Measurements from ENCODE around the gene COL4A4. TPM values are rescaled to one million over a fixed set of nuclear protein-coding genes. Genes with fewer than 3 reads are reported as not detected.
A peak's percentile ranks its signal among the peaks of the same experiment; 100 is the strongest.

The COL4A4 gene
- total RNA-seq (1 to 10 TPM in 5 of 6 donors, under 1 TPM in 1; 0.88 to 5.7 (median 4.2) TPM), polyA plus RNA-seq (1 to 10 TPM in 1 of 2 donors, under 1 TPM in 1; 0.75 to 1.3 TPM)

- peak; percentile 87 to 93 (median 92) for ATAC-seq
These were observed at the start of gene COL4A4, which contains the start of gene COL4A3 for GRCh38 chr2:227163998-227164762. COL4A4 (minus strand) TSS chr2:227164205; CDS start chr2:227147483, 16,722 bp downstream. COL4A3 (plus strand) TSS chr2:227164624; CDS start chr2:227164727, 103 bp downstream.

DNA sequence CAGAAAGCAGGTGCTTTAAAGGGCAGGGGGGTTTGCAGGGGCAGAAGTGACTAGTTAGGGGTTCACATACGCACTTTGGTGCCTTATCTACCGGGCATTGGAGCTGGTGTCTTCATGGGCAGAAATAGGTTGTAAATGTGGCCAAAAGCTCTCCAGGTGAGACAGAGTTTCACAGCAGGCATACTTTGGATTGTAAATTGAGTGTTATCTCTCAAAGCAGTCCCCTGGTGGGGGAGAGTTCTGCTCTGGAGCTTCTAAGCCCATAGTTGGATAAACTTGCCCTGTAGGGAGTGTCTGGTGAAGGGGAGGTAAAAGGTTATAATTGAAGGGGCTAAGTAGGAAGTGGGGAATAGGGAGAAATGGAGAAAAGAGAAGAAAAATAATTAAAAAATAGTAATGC is 43.6 kb upstream of the COL4A4 start:
- WGBS, 2 donors = 93% methylated on average over 2 of the region's 2 CpGs
- Histone ChIP-seq H3K4me1 (peaks cover 0 to 1% (median 0%) of the 10 kb centered on the region in 3 donors), H3K27ac (no peak overlapping the region), H3K36me3 (no peaks in the 10 kb centered on the region), H3K4me3 (no peak overlapping the region), H3K27me3 (no peaks in the 10 kb centered on the region), H3K9me3 (no peaks in the 10 kb centered on the region)
- no peak for FAIRE-seq
- intact Hi-C loops (cut with DNase I) = no loop called here
- DNase-seq = no peak
- TF ChIP-seq, protein P1, sequence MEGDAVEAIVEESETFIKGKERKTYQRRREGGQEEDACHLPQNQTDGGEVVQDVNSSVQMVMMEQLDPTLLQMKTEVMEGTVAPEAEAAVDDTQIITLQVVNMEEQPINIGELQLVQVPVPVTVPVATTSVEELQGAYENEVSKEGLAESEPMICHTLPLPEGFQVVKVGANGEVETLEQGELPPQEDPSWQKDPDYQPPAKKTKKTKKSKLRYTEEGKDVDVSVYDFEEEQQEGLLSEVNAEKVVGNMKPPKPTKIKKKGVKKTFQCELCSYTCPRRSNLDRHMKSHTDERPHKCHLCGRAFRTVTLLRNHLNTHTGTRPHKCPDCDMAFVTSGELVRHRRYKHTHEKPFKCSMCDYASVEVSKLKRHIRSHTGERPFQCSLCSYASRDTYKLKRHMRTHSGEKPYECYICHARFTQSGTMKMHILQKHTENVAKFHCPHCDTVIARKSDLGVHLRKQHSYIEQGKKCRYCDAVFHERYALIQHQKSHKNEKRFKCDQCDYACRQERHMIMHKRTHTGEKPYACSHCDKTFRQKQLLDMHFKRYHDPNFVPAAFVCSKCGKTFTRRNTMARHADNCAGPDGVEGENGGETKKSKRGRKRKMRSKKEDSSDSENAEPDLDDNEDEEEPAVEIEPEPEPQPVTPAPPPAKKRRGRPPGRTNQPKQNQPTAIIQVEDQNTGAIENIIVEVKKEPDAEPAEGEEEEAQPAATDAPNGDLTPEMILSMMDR (IDR thresholded peaks at IDR 0.05) = no peak
- no peak for ATAC-seq

More at GRCh38 chr2:227163998-227164762, at the start of gene COL4A4, which contains the start of gene COL4A3:
- peak within 1 kb of the TSS; percentile 73 to 81 (median 76) for H3K4me3 ChIP-seq
- TF ChIP-seq, protein P1 (IDR thresholded peaks at IDR 0.05) = no peak
- DNase-seq (peak; percentile 38 to 85 (median 74)), FAIRE-seq (no peak)
- no peaks in the 10 kb centered on the region for H3K4me1 ChIP-seq
- WGBS, 2 donors = 0% methylated on average over 64 to 77 of the region's 77 CpGs
- H3K36me3 ChIP-seq = no peaks in the 10 kb centered on the region
- H3K27me3 ChIP-seq = no peaks in the 10 kb centered on the region
- H3K9me3 ChIP-seq = no peaks in the 10 kb centered on the region
- intact Hi-C loops (cut with DNase I) = no loop called here
- peak within 1 kb of the TSS; percentile 39 to 64 (median 48) for H3K27ac ChIP-seq

DNA sequence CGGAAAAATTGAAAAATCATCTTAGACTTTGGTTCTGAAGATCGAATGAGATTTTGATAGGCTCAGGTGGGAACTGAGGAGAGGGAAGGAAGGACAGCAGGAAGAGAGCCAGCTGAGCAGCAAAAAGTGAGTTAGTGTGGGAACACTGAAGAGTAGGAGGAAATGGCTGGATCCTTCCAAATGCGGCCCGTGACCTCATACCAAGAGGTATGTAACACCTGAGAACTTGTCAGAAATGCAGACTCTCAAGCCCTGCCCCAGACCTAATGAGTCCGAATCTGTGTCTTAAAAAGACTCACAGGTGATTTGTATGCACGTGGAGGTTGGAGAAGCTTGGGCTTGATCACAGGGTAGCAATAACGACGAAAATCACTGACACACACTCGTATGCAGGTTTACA is 42.4 kb upstream of the COL4A4 start:
- no peaks in the 10 kb centered on the region for H3K4me1 ChIP-seq
- H3K36me3 ChIP-seq = no peaks in the 10 kb centered on the region
- intact Hi-C loops (cut with DNase I) = no loop called here
- WGBS, 2 donors = 88 to 91% methylated on average over 9 of the region's 9 CpGs
- FAIRE-seq (no peak), DNase-seq (no peak), ATAC-seq (no peak)
- H3K4me3 ChIP-seq = no peak overlapping the region
- TF ChIP-seq, protein P1 (IDR thresholded peaks at IDR 0.05) = no peak
- H3K9me3 ChIP-seq = no peaks in the 10 kb centered on the region
- H3K27ac ChIP-seq = no peak overlapping the region
- no peaks in the 10 kb centered on the region for H3K27me3 ChIP-seq

DNA sequence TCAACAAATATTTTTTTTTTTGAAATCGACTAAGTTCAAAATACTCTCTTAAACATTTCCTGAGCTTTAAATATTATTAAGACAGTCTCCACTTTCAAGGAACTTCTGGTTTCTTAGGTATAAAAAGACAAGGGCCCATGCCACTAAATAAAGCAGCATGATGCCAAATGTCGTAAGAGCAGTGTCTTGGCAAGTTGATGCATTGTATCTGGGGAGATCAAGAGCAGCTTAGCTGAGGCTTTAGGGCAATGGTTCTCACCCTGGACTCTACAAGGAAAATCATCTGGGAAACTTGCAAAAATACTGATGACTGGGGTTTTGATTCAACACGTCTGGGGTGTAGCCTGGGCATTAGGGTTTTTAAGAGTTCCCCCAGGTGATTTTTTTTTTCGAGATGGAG is 41.7 kb upstream of the COL4A4 start:
- no peak for FAIRE-seq
- H3K27me3 ChIP-seq = no peaks in the 10 kb centered on the region
- no peak overlapping the region for H3K4me3 ChIP-seq
- no peaks in the 10 kb centered on the region for H3K4me1 ChIP-seq
- DNase-seq = no peak
- intact Hi-C loops (cut with DNase I) = no loop called here
- TF ChIP-seq, protein P1 (IDR thresholded peaks at IDR 0.05) = no peak
- ATAC-seq = no peak
- H3K27ac ChIP-seq = no peak overlapping the region
- no peaks in the 10 kb centered on the region for H3K9me3 ChIP-seq
- WGBS, 2 donors = 83 to 84% methylated on average over 4 of the region's 4 CpGs
- no peaks in the 10 kb centered on the region for H3K36me3 ChIP-seq

DNA sequence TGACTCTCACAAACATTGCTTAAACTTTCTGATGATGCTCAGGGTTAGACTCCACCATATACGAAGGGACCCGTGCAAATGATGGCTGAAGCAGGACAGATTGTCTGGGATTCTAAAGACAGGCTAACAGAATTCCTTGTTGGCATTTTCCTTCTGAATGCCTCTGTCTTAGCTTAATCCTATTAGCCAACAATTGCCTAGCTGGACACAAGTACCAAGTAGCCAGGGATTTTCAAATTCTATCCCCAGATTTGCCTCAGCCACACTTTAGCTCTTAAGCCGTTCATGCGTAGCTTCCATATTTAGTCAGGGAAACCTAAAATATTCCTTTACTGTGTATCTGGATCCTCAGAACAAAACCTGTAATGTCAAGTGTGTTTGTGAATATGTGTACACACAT is 40.4 kb upstream of the COL4A4 start:
- Histone ChIP-seq H3K27me3 (no peaks in the 10 kb centered on the region), H3K27ac (no peak overlapping the region), H3K4me3 (no peak overlapping the region), H3K9me3 (no peaks in the 10 kb centered on the region), H3K36me3 (no peaks in the 10 kb centered on the region), H3K4me1 (no peaks in the 10 kb centered on the region)
- intact Hi-C loops (cut with DNase I) = no loop called here
- FAIRE-seq (no peak), ATAC-seq (no peak), DNase-seq (no peak)
- TF ChIP-seq, protein P1 (IDR thresholded peaks at IDR 0.05) = no peak
- 94 to 96% methylated on average over 4 of the region's 4 CpGs for WGBS, 2 donors

Measured in pancreas (tissue), 10 donors.